Measurements from ENCODE around the gene TENM4.

GRCh38 chr11:79458709-79459108 lies 17.9 kb upstream of the TENM4 start:
- TF ChIP-seq CTCF (IDR thresholded peaks at IDR 0.05) (no peak), POLR2A (IDR thresholded peaks at IDR 0.05) (no peak)

Data from Peyer's patch (tissue), 4 donors.